Testis (tissue), 2 donors: ENCODE measurements around the gene PNPLA2.

Source experiments
- POLR2A ChIP-seq: fragments of 450-650 bp; IDR thresholded peaks from one replicate; pipeline ENCODE4 v1.6.1; 2017; ENCODE audit warnings: antibody characterized with exemption, mild to moderate bottlenecking, moderate library complexity
- TF ChIP-seq, protein P1 (sequence below), 3 experiments: fragments of 450-650 bp in 2 of 3; fragments of 200-600 bp in 1 of 3; sonication (generic) in 1 of 3; IDR thresholded peaks; one replicate each; pipeline ENCODE4 v1.5.1; 2016 to 2019; ENCODE audit warnings: antibody characterized with exemption in 3 of 3, mild to moderate bottlenecking in 2 of 3, moderate library complexity in 1 of 3

DNA sequence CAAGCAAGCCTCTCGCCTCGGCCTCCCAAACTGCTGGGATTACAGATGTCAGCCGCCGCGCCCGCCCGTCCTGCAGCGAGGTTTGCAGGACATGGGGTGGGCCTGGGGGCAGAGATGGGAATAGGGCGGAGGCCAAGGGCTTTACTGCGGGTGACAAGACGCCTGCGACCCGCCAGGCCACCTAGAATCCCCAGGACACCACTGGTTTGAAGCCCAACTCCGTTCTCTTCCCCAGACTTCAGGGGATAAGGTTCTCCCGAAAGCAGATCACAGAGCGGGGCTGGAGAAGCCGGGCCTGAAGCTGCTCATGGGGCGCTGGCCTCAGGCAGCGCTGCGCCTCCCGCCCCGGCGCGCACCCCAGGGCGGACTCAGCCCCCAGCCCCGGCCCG lies 23.3 kb downstream of the PNPLA2 start:
- TF ChIP-seq, protein P1, sequence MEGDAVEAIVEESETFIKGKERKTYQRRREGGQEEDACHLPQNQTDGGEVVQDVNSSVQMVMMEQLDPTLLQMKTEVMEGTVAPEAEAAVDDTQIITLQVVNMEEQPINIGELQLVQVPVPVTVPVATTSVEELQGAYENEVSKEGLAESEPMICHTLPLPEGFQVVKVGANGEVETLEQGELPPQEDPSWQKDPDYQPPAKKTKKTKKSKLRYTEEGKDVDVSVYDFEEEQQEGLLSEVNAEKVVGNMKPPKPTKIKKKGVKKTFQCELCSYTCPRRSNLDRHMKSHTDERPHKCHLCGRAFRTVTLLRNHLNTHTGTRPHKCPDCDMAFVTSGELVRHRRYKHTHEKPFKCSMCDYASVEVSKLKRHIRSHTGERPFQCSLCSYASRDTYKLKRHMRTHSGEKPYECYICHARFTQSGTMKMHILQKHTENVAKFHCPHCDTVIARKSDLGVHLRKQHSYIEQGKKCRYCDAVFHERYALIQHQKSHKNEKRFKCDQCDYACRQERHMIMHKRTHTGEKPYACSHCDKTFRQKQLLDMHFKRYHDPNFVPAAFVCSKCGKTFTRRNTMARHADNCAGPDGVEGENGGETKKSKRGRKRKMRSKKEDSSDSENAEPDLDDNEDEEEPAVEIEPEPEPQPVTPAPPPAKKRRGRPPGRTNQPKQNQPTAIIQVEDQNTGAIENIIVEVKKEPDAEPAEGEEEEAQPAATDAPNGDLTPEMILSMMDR (IDR thresholded peaks at IDR 0.05): no peak
- TF ChIP-seq POLR2A: no peak
